HG03280 (cell line): Measurements from ENCODE around the gene ALPG.
A peak's percentile ranks its signal among the peaks of the same experiment; 100 is the strongest.
"Not testable (repeated sequence)": the region's sequence is repeated elsewhere in the genome, so short reads cannot be mapped to it uniquely, and the experiment has no call there.

Experiments used
- ATAC-seq: cut with Tn5 transposase; IDR thresholded peaks from one replicate; pipeline ENCODE4 v1.9.1; 2021; ENCODE audit warnings: mild to moderate bottlenecking, moderate library complexity; ENCODE audit not compliant: unreplicated experiment

ALPG gene

GRCh38 chr2:232406556-232407310, at the start of gene ALPG:
ALPG (plus strand) TSS chr2:232406844; CDS start chr2:232406895, 51 bp downstream.
- ATAC-seq: no peak

- no peak for ATAC-seq
These were observed 45.0 kb upstream of the ALPG start for GRCh38 chr2:232361646-232362045.

GRCh38 chr2:232362174-232362900, 44.3 kb upstream of the ALPG start:
- no peak for ATAC-seq

DNA sequence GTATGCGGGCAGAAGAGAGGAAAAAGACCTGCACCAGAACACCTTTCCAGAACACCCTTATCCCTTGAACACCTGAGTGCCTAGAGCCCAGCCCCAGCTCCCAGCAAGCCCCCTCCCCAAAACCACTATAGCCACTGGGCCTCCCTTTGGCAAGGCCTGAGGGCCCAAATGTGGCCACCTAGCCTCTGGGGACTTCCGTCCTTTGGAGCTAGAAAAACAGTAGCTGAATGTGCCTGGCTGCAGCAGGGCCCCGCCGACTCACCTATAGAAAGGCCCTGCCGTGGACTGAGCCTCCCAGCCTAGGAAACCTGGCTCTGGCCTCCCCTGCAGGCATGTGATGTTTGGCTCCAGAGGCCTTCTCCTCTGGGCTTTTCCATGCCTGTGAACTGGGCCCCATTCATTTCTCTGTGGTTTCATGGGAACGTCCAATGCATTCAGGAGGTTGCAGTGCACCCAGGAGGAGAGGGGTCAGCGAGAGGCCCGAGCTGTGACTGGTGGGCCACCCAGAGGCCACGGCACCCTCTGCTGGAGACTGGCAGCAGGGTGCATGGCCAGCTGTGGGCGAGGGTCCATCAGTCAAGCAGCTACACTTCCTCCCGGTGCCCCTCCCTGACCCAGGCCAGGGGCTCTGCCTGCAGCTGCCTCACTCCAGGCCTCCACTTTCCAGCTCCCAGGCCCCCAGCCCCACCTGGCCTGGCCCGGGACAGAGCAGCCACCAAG, 43.4 kb upstream of the ALPG start:
- not testable (repeated sequence) for ATAC-seq

DNA sequence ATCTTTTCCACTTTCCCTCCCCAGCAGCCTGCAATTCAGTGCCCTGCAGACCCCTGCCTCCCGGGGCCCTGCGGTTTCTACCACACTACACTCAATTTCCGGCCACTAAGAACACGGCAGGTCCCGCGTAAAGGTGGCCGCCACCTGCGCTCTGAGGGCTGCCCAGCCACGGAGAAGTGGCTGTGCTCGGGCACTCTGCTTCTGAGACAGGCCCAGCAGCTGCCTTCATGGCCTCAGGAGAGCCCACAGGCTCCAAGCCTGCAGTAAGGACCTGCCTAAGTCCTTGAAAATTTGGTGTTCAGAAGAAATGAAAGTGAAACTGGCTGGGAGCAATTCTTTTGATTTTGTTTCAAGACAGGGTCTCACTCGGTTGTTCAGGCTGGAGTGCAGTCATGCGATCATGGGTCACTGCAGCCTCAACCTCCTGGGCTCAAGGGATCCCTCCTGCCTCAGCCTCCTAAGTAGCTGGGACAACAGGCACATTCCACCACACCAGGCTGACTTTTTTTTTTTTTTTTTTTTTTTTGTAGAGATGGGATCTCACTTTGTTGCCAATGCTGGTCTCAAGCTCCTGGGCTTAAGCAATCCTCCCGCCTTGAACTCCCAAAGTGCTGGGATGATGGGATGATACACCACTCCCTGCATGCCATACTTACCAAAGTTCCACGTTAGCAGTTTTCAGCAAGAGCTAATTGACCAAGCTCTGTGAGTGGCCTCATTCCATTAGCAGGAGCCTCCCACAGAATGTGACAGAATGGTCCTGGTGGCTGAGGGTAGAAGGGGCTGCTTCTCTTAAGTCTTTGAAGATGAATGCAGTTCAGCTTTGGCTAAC, 42.6 kb upstream of the ALPG start:
- no peak for ATAC-seq

GRCh38 chr2:232364806-232365594, 41.6 kb upstream of the ALPG start:
- ATAC-seq: not testable (repeated sequence)

DNA sequence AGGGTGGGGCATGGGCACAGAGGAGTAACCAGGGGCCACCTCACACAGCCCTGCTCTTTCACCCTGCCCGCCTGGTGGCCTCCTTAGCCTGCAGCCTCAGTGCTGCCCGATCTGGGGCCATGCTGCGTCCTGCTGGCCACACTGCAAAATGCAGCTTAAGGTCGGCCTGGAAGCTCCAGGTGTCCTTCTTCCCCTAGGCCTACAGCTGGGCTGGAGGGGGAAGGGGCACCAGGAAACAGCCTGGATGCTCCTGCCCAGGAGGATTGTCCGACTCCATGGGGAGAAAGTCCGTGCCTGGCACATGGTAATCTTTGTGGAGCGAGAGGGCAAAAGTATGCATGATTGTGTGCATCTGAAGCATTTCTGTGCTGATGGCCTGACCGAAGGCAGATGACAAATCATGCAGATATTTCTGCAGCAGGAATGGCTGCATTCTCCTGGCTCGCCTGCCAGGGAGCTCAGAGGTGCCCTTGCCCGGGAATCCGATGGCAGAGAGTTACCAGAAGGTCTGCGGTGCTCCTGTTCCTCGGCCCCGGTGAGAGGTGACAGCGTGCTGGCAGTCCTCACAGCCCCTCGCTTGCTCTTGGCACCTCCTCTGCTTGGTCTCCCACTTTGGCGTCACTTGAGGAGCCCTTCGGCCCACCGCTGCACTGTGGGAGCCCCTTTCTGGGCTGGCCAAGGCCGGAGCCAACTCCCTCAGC, 40.9 kb upstream of the ALPG start:
- peak; percentile 68 for ATAC-seq

GRCh38 chr2:232366461-232366860, 40.2 kb upstream of the ALPG start:
- ATAC-seq: not testable (repeated sequence)

DNA sequence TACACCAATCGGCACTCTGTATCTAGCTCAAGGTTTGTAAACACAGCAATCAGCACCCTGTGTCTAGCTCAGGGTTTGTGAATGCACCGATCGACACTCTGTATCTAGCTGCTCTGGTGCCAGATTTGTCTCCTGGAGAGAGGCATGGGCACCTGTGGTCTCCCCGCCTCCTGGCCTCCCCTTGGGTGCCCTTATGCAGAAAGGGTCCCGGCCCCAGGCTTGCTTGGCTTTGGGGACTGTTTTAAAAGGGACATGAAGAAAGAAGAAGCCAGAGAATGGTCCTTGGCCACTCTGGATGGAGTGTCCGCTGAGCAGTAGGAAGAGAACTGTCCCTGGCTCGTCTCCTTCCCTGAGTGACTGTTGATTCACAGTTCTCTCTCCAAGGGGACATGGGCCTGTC, 39.6 kb upstream of the ALPG start:
- no peak for ATAC-seq

DNA sequence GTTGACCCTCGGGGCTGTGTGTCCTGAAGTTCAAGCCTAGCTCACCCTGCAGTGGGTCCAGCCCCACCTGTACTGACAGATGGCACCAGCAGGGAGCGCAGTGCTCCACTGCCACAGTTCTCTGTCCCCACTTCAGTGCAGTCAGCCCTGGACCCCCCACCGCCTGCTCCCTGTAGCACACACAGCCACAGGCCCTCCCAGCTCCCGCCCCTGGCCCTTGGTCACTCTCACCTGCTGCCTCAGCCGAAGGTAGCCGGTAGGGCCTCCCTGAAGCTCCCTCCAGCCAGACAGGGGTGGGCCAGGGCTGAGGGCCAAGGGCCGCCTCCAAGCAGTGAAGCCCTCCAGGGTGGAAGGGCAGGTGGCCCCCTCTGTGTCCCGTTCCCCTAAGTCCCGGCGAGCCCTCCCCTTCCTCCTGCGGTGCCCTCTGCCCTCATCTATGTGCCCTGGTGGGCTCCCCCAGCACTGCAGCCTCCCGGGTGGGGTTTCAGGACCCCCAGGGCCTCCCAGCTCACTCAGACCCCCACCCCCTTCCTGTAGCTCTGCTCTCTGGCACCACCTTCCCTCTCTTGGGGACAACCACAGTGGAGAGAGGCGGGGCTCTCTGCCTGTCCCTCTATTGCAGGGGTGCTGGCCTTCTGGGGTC, 38.9 kb upstream of the ALPG start:
- ATAC-seq: no peak

- ATAC-seq: no peak
These were observed 38.3 kb upstream of the ALPG start for GRCh38 chr2:232368311-232368731.

- no peak for ATAC-seq
These were observed 37.3 kb upstream of the ALPG start for GRCh38 chr2:232369126-232369951.

DNA sequence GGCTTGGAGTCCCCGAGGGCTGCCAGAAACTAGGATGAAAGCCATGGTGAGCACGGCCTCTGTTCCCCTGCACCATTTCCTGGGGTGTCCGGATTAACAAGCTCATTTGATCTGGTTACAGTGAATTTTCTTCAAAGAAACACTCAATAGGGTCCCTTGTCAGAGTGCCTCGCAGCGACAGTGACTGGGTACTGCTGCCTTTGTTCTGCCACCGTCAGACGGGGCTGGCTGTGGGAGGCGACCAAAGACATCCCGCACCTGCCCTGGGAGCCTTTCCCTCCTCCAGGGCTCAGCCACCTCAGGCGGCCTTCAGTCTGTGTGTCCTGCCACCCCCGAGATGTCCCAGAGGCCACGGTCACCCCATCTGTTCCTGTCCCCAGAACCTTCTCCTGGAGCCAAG, 36.6 kb upstream of the ALPG start:
- ATAC-seq: not testable (repeated sequence)

DNA sequence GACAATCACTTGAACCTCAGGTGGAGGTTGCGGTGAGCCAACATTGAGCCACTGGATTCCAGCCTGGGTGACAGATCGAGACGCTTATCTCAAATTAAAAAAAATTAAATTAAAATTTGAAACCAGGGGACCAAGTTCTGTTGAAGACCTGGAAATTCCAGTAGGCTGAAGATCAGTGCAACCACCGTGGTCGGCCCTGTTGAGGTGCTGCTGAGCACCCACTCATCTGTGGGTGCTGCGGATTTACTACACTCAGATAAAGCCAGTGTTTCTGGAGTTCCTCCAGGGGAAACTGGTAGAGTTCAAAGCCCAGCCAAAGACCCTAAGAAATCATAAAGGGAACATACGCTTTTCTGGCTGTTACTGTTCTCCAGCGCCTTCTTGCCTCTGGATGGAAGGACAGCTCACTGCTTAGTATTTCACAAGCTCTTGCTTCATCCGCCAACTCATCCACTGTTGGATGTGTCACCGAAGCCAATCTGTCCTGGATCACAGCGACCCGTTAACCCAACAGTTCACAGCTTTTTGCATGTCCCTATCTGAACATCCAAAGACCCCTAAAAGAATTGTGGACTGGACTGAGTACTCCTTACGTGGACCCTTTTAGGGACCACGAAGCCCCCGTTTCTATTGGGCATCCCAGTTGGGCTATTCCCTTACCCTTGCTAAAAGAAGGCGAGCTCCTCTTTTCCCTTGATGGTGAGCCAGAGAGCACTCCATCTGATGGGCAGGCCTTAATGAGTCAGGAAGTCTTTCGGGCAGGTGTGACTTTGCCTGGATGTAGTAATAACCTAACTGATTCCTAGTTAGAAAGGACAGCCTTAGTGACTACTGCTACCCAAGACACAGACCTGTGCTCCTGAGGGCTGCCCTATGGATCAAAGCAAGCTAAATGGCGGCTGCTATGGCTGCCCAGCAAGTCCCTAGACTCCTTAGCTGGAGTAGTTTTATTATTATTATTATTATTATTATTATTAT, 34.1 kb upstream of the ALPG start:
- no peak for ATAC-seq

DNA sequence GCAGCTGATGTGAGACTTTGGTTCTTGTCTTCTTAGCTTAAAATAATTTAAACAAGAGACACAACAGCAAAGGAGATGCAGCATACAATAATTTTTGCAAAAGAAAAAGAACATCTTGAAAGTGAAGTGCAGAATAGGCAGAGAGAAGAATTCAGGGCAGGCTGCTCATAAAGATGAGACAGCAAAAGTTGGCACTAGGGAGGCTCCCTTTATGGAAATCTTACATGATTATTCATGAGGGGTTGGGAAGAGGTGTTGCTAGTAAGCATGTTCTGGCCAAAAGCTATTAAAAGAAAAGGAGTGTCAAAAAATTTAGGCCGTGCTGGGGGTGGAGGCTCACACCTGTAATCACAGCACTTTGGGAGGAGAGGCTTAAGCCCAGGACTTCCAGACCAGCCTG, 32.3 kb upstream of the ALPG start:
- ATAC-seq: no peak

DNA sequence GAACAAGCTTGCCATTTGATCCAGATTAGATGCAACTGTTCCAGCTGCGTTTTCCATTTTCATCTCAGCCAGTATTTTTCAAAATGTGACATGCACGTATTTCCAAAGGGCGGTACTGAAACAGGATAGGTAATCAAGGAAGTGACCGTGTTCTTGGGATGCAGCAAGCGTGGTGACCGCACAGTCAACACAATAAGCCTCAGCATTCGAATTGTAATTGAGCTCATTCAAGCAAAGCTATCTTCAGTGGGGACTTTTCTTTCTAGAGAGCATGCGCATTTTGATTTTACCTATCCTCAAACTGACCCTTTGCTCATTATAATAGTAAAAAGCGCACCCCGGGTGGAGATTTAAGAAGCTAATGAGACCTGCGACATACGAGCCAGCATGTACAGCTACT, 31.5 kb upstream of the ALPG start:
- no peak for ATAC-seq

DNA sequence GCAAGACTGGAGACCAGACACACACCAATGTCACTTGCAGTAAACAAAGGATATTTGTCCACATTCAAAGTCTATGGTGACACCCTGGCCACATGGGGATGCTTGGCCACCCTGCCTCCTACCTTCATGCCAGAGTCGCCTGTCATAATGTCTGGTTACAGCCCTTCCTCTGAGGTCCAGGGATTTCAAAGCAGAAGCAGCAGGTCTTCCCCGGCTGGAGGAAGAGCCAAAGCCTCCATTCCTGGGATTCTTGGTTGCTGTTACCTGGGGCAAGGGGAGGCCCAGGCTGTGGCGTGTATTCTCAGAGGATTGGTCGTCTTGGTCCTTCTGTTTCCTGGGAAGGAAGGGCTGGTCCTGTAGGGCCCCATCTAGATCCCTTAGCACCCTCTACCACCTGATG, 30.4 kb upstream of the ALPG start:
- ATAC-seq: no peak
